ENCODE data around the gene EPS8. TPM values are rescaled to one million over a fixed set of nuclear protein-coding genes. Genes with fewer than 3 reads are reported as not detected.
"Not testable (repeated sequence)": the region's sequence is repeated elsewhere in the genome, so short reads cannot be mapped to it uniquely, and the experiment has no call there.

Gene EPS8
- total RNA-seq, 1 donor from 2014 or later: 41.7 TPM

DNA sequence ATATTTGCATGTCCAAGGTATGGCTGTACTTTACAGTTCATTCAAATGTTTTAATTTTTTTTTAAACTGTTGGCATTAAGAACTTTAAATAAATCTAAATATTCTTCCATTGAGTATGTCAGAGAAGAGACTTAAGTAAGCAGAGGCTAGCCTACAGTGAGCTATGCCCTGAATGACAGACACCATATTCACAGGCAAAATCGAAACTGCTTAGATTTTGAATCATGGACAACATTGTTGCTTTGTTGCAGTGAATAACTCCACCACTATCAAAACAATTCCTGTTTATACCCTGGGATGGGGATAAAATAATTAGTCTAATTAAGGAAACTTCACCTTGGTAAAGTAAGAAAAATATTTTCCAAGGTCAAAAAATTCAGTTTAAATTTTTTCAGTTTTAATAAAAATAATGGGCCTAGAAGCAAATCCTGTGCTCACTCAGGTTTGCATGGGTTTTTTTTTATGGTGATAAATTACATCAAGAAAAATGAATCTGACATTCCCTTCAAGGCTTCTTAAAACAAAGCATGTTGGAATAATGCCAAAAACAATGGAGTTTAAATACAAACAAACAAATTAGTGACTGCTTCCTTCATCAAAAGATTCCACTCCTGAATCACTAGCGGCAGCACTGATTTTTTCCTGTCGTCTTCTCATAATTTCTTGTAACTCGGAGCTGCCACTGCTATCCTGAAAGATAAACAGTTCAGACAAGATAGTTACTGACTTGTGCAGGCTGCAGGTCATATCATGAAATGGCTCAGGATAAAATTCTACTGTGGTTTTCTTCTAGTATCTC lies 168.2 kb downstream of the EPS8 start:
- no peak for DNase-seq (ENCODE audit: low read depth)
- H3K4me3 ChIP-seq (ENCODE audit: low read depth, low read length): no peak overlapping the region
- TF ChIP-seq CTCF (conservative IDR thresholded peaks at IDR 0.05; ENCODE audit: low read depth, low read length): no peak

DNA sequence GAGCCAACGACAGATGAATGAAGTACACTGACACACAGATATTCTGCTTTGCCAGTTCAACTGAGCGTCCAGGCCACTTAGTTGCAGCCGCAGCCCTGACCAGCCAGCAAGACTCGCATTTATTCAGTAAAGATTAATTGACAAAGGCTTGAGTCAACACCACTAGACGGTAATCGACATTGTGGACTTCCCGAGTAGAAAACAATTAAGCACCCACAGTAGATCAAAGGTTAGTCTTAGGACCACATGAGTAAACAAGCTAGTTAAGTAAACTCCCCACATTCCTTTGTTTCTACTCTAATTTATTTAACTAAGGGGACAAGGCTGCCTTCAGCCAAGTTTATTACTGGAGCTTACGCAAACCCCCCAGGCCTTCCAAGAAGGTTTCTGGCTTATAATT lies 172.7 kb downstream of the EPS8 start:
- DNase-seq (ENCODE audit: low read depth); H3K4me3 ChIP-seq (ENCODE audit: low read depth, low read length): not testable (repeated sequence)

DNA sequence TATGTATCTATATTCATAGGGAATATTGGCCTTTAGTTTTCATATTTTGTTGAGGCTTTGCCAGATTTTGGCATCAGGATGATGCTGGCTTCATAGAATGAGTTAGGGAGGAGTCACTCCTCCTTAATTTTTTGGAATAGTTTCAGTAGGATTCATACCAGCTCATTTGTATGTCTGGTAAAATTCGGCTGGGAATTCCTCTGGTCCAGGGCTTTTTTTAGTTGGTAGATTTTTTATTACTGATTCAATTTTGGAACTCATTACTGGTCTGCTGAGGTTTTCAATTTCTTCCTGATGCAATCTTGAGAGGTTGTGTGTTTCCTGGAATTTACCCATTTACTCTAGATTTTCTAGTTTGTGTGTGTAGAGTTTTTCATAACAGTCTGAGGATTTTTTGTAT lies 175.2 kb downstream of the EPS8 start:
- DNase-seq (ENCODE audit: low read depth): no peak
- no peak overlapping the region for H3K4me3 ChIP-seq (ENCODE audit: low read depth, low read length)
- TF ChIP-seq CTCF (conservative IDR thresholded peaks at IDR 0.05; ENCODE audit: low read depth, low read length): no peak

DNA sequence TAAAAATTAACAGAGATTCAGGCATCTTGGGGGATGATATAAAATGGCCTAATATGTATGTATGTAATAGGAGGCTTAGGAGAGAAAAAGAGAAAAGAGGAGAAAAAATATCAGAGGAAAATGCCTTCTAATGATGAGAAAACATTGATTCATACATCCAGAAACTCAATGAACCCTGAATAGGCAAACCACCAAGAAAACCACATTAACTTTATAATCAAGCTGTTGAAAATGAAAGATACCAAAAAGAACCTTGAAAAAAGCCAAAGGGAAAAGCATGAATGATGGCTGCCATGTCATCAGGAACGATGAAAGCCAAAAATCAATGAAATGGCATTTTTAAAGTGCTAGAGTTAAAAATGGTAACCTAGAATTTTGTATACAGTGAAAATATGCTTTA lies 180.2 kb downstream of the EPS8 start:
- DNase-seq (ENCODE audit: low read depth): no peak
- no peak overlapping the region for H3K4me3 ChIP-seq (ENCODE audit: low read depth, low read length)
- TF ChIP-seq CTCF (conservative IDR thresholded peaks at IDR 0.05; ENCODE audit: low read depth, low read length): no peak

DNA sequence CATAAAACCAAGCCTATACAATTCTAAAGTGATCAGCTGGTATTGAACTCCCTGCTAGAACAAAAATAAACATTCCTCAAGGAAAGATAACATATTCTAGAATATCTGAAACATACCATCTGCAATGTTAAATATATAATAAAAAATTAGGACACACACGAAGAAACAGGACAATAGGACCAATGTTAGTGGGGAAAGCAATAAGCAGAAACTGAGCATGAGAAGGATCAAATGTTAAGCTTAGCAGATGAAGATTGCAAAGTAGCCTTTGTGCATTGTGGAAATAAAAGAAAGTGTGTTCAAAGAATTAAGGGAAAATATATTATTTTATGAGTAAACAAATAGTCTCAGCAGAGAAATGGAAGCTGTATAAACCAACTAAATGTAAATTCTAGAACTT lies 180.8 kb downstream of the EPS8 start:
- no peak overlapping the region for H3K4me3 ChIP-seq (ENCODE audit: low read depth, low read length)
- no peak for TF ChIP-seq CTCF (conservative IDR thresholded peaks at IDR 0.05; ENCODE audit: low read depth, low read length)
- DNase-seq (ENCODE audit: low read depth): no peak

DNA sequence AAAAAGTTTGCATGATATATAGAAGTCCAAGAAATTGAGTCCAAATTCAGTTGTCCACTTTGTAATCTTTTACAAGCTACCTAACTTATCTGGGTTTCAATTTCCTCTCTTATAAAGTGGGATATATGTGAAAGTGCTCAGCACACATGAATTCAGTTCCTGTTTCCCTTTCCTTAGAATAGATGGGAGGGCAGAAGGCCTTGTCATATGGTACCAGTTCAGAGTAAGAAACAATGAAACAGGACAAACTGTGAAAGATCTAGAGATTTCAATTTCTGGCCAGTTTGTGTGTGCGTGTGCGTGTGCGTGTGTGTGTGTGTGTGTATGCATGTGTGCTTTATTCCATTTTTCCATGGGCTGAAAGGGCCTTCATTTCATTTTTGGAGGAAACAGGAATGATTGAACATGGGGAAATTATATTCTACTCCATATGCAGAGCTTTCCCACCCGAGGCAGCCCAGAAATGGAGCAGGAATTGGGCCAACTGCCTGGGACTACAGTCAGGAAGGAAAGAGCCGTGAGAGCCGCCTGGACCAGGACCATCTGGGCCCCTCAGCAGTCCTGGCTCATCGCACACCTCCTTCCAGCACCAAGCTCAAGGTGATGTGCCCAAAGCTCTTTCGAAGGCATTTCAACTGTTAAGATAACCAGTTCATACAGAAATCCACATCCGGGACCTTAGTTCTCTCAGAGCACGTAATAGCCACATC lies 183.2 kb downstream of the EPS8 start:
- no peak for TF ChIP-seq CTCF (conservative IDR thresholded peaks at IDR 0.05; ENCODE audit: low read depth, low read length)
- DNase-seq (ENCODE audit: low read depth): no peak
- no peak overlapping the region for H3K4me3 ChIP-seq (ENCODE audit: low read depth, low read length)

- no peak overlapping the region for H3K4me3 ChIP-seq (ENCODE audit: low read depth, low read length)
- no peak for TF ChIP-seq CTCF (conservative IDR thresholded peaks at IDR 0.05; ENCODE audit: low read depth, low read length)
- no peak for DNase-seq (ENCODE audit: low read depth)
Observed at GRCh38 chr12:15603474-15604085, 185.6 kb downstream of the EPS8 start.

All from epithelial cell of proximal tubule (primary cell).